HEK293 (cell line): ENCODE results near the gene MUC4.

Experiments used
- CTCF ChIA-PET: fragments of 350-600 bp; formaldehyde crosslinking; extraction: SDS; loops from one replicate; lab custom pipeline; 2021; ENCODE audit warnings: antibody characterized with exemption; lab: Yijun Ruan, JAX
- POLR2A ChIA-PET: fragments of 300-600 bp; formaldehyde crosslinking; extraction: SDS; loops from one replicate; lab custom pipeline; 2020; ENCODE audit warnings: antibody characterized with exemption, inconsistent platforms; lab: Yijun Ruan, JAX
- H3K27ac ChIP-seq: fragments of 200-500 bp; sonication (Bioruptor generic); 2 replicates; pipeline ENCODE4 v1.5.1; 2014; ENCODE audit warnings: low read depth, low read length, control low read depth, inconsistent platforms; ENCODE audit errors: extremely low read depth
- H3K36me3 ChIP-seq, 2 experiments: fragments of 200-500 bp in 1 of 2; sonication (Bioruptor generic) in 1 of 2; 1 replicate in 1 of 2; 2 replicates in 1 of 2; pipeline ENCODE4 v1.5.1; 2014 to 2017; ENCODE audit warnings: inconsistent platforms in 2 of 2, low read length in 2 of 2; ENCODE audit not compliant: control insufficient read depth in 2 of 2, insufficient read depth in 1 of 2
- H3K4me1 ChIP-seq: fragments of 200-500 bp; sonication (Bioruptor generic); 2 replicates; pipeline ENCODE4 v1.5.1; 2014; ENCODE audit warnings: mild to moderate bottlenecking, low read length, inconsistent platforms; ENCODE audit not compliant: control insufficient read depth, insufficient read depth
- H3K4me3 ChIP-seq: 2 replicates; pipeline ENCODE4 v1.5.1; 2011; ENCODE audit warnings: low read depth, mild to moderate bottlenecking, control low read depth, low read length, moderate library complexity
- H3K9me3 ChIP-seq: fragments of 200-500 bp; sonication (Bioruptor generic); 2 replicates; pipeline ENCODE4 v1.5.1; 2014; ENCODE audit warnings: low read depth, low read length, inconsistent platforms; ENCODE audit not compliant: control insufficient read depth, insufficient read depth
- KLF16 ChIP-seq: fragments of 450-650 bp; formaldehyde crosslinking; IDR thresholded peaks from 2 replicates; pipeline ENCODE4 v1.5.1; 2017; ENCODE audit warnings: missing biosample characterization, missing genetic modification characterization
- OSR2 ChIP-seq: fragments of 450-650 bp; formaldehyde crosslinking; IDR thresholded peaks from 2 replicates; pipeline ENCODE4 v1.5.1; 2016; ENCODE audit warnings: missing biosample characterization, missing genetic modification characterization
- OVOL3 ChIP-seq: fragments of 450-650 bp; formaldehyde crosslinking; IDR thresholded peaks from 2 replicates; pipeline ENCODE4 v1.5.1; 2016; ENCODE audit warnings: missing biosample characterization, missing genetic modification characterization
- PATZ1 ChIP-seq: fragments of 450-650 bp; formaldehyde crosslinking; IDR thresholded peaks from 2 replicates; pipeline ENCODE4 v1.5.1; 2016; ENCODE audit warnings: missing biosample characterization, missing genetic modification characterization
- PRDM4 ChIP-seq: fragments of 450-650 bp; formaldehyde crosslinking; IDR thresholded peaks from 2 replicates; pipeline ENCODE4 v1.5.1; 2017; ENCODE audit warnings: missing biosample characterization, missing genetic modification characterization
- SCRT1 ChIP-seq: fragments of 450-650 bp; formaldehyde crosslinking; IDR thresholded peaks from 2 replicates; pipeline ENCODE4 v1.5.1; 2016; ENCODE audit warnings: missing biosample characterization, missing genetic modification characterization, borderline replicate concordance
- TSHZ1 ChIP-seq: fragments of 450-650 bp; formaldehyde crosslinking; IDR thresholded peaks from 2 replicates; pipeline ENCODE4 v1.5.1; 2016; ENCODE audit warnings: missing biosample characterization, missing genetic modification characterization, borderline replicate concordance
- ZBTB1 ChIP-seq: fragments of 450-650 bp; formaldehyde crosslinking; IDR thresholded peaks from 2 replicates; pipeline ENCODE4 v1.5.1; 2016; ENCODE audit warnings: missing biosample characterization, missing genetic modification characterization
- ZBTB20 ChIP-seq: fragments of 450-650 bp; formaldehyde crosslinking; IDR thresholded peaks from 2 replicates; pipeline ENCODE4 v1.5.1; 2016; ENCODE audit warnings: missing biosample characterization, missing genetic modification characterization
- ZBTB6 ChIP-seq: fragments of 450-650 bp; formaldehyde crosslinking; IDR thresholded peaks from 2 replicates; pipeline ENCODE4 v1.5.1; 2017; ENCODE audit warnings: missing biosample characterization, missing genetic modification characterization
- ZBTB8A ChIP-seq: fragments of 450-650 bp; formaldehyde crosslinking; IDR thresholded peaks from 2 replicates; pipeline ENCODE4 v1.5.1; 2016; ENCODE audit warnings: missing biosample characterization, missing genetic modification characterization
- ZFP69B ChIP-seq: fragments of 450-650 bp; formaldehyde crosslinking; IDR thresholded peaks from 2 replicates; pipeline ENCODE4 v1.5.1; 2016; ENCODE audit warnings: missing biosample characterization, missing genetic modification characterization
- ZNF16 ChIP-seq: fragments of 450-650 bp; formaldehyde crosslinking; IDR thresholded peaks from 2 replicates; pipeline ENCODE4 v1.5.1; 2016; ENCODE audit warnings: low read depth, missing biosample characterization, missing genetic modification characterization
- ZNF2 ChIP-seq: fragments of 450-650 bp; formaldehyde crosslinking; IDR thresholded peaks from 2 replicates; pipeline ENCODE4 v1.5.1; 2016; ENCODE audit warnings: missing biosample characterization, missing genetic modification characterization
- ZNF324 ChIP-seq: fragments of 450-650 bp; formaldehyde crosslinking; IDR thresholded peaks from 2 replicates; pipeline ENCODE4 v1.5.1; 2016; ENCODE audit warnings: missing biosample characterization, missing genetic modification characterization
- ZNF416 ChIP-seq: fragments of 450-650 bp; formaldehyde crosslinking; IDR thresholded peaks from 2 replicates; pipeline ENCODE4 v1.5.1; 2016; ENCODE audit warnings: missing biosample characterization, missing genetic modification characterization
- ZNF423 ChIP-seq: fragments of 450-650 bp; formaldehyde crosslinking; IDR thresholded peaks from 2 replicates; pipeline ENCODE4 v1.5.1; 2016; ENCODE audit warnings: missing biosample characterization, missing genetic modification characterization
- ZNF426 ChIP-seq: fragments of 450-650 bp; formaldehyde crosslinking; IDR thresholded peaks from 2 replicates; pipeline ENCODE4 v1.5.1; 2017; ENCODE audit warnings: missing biosample characterization, missing genetic modification characterization, mild to moderate bottlenecking, inconsistent platforms, moderate library complexity
- ZNF449 ChIP-seq: fragments of 450-650 bp; formaldehyde crosslinking; IDR thresholded peaks from 2 replicates; pipeline ENCODE4 v1.5.1; 2017; ENCODE audit warnings: missing biosample characterization, mild to moderate bottlenecking, missing genetic modification characterization, moderate library complexity
- ZNF580 ChIP-seq: fragments of 450-650 bp; formaldehyde crosslinking; IDR thresholded peaks from 2 replicates; pipeline ENCODE4 v1.5.1; 2016; ENCODE audit warnings: missing biosample characterization, missing genetic modification characterization
- ZNF585B ChIP-seq: fragments of 450-650 bp; formaldehyde crosslinking; IDR thresholded peaks from 2 replicates; pipeline ENCODE4 v1.5.1; 2016; ENCODE audit warnings: missing biosample characterization, missing genetic modification characterization
- ZNF621 ChIP-seq: fragments of 450-650 bp; formaldehyde crosslinking; IDR thresholded peaks from 2 replicates; pipeline ENCODE4 v1.5.1; 2017; ENCODE audit warnings: missing biosample characterization, missing genetic modification characterization
- ZNF701 ChIP-seq: fragments of 450-650 bp; formaldehyde crosslinking; IDR thresholded peaks from 2 replicates; pipeline ENCODE4 v1.5.1; 2016; ENCODE audit warnings: missing biosample characterization, missing genetic modification characterization
- ZNF777 ChIP-seq: fragments of 450-650 bp; formaldehyde crosslinking; IDR thresholded peaks from 2 replicates; pipeline ENCODE4 v1.5.1; 2017; ENCODE audit warnings: missing biosample characterization, missing genetic modification characterization, borderline replicate concordance
- ZSCAN23 ChIP-seq: fragments of 450-650 bp; formaldehyde crosslinking; IDR thresholded peaks from 2 replicates; pipeline ENCODE4 v1.5.1; 2016; ENCODE audit warnings: missing biosample characterization, missing genetic modification characterization
- ZSCAN30 ChIP-seq: fragments of 450-650 bp; IDR thresholded peaks from 2 replicates; pipeline ENCODE4 v1.5.1; 2018; ENCODE audit warnings: missing biosample characterization, mild to moderate bottlenecking, missing genetic modification characterization, moderate library complexity

MUC4 gene

GRCh38 chr3:195735036-195735695, 76.6 kb downstream of the MUC4 start (continued):
- no peak for TF ChIP-seq TSHZ1 (tag by site-specific recombination)
- TF ChIP-seq ZNF580: no peak
- TF ChIP-seq ZBTB6 (tag by site-specific recombination): no peak
- no peak for TF ChIP-seq ZNF585B (tag by site-specific recombination)
- no peak for TF ChIP-seq PRDM4 (tag by site-specific recombination)
- no peak for TF ChIP-seq ZNF777
- no peak for TF ChIP-seq ZNF416 (tag by site-specific recombination)
- no peak for TF ChIP-seq ZNF701 (tag by site-specific recombination)
- TF ChIP-seq ZBTB20: no peak
- TF ChIP-seq, all 188 proteins: peak for 0

- Histone ChIP-seq H3K36me3 (no peaks in the 10 kb centered on the region), H3K4me1 (no peaks in the 10 kb centered on the region), H3K27ac (no peak overlapping the region), H3K4me3 (no peak overlapping the region), H3K9me3 (no peaks in the 10 kb centered on the region)
- CTCF ChIA-PET: no interaction called here
- TF ChIP-seq ZBTB8A (tag by site-specific recombination): no peak
- TF ChIP-seq ZSCAN30 (tag by site-specific recombination): no peak
- TF ChIP-seq ZNF423: no peak
- no peak for TF ChIP-seq ZNF324 (tag by site-specific recombination)
- TF ChIP-seq ZSCAN23 (tag by site-specific recombination): no peak
- no peak for TF ChIP-seq SCRT1 (tag by site-specific recombination)
- no peak for TF ChIP-seq PATZ1
- TF ChIP-seq OVOL3 (tag by site-specific recombination): no peak
- no peak for TF ChIP-seq ZFP69B
- TF ChIP-seq ZNF621 (tag by site-specific recombination): no peak
- no peak for TF ChIP-seq ZNF426 (tag by site-specific recombination)
- no peak for TF ChIP-seq ZBTB1 (tag by site-specific recombination)
- TF ChIP-seq OSR2 (tag by site-specific recombination): no peak
- no peak for TF ChIP-seq ZNF16
- TF ChIP-seq ZNF2: no peak
- TF ChIP-seq ZNF449 (tag by site-specific recombination): no peak
- no peak for TF ChIP-seq KLF16 (tag by site-specific recombination)
- POLR2A ChIA-PET: interaction anchor here (0.6 kb wide), 1 partner anchor 47 kb away, joined by 3 read pairs; no protein-coding TSS in a partner anchor
Observed at GRCh38 chr3:195732940-195733339, 78.8 kb downstream of the MUC4 start.
